Measurements from ENCODE around the gene ASF1B. TPM values are rescaled to one million over a fixed set of nuclear protein-coding genes. Genes with fewer than 3 reads are reported as not detected.
"Not testable (repeated sequence)": the region's sequence is repeated elsewhere in the genome, so short reads cannot be mapped to it uniquely, and the experiment has no call there.

Gene ASF1B
- total RNA-seq, 4 donors from 2014 or later, result 3.2 to 25.6 (median 14.2) TPM

- WGBS, 2 donors, result 27 to 54% methylated on average over 6 to 7 of the region's 7 CpGs
- TF ChIP-seq CTCF (IDR thresholded peaks at IDR 0.05) (no peak), POLR2A (IDR thresholded peaks at IDR 0.05) (no peak)
- H3K36me3 ChIP-seq, result peaks cover 0 to 11% (median 0%) of the 10 kb centered on the region in 3 donors
- H3K27me3 ChIP-seq, result no peaks in the 10 kb centered on the region
- no peak overlapping the region for H3K27ac ChIP-seq
- H3K9me3 ChIP-seq, result no peaks in the 10 kb centered on the region
- DNase-seq, result no peak
- intact Hi-C loops (cut with DNase I), result no loop called here
- peaks cover 25 to 34% (median 29%) of the 10 kb centered on the region in 3 donors for H3K4me1 ChIP-seq
- no peak overlapping the region for H3K4me3 ChIP-seq
These were observed 10.4 kb upstream of the ASF1B start for GRCh38 chr19:14146789-14147216.

GRCh38 chr19:14146169-14146568 is 9.8 kb upstream of the ASF1B start:
- H3K27me3 ChIP-seq; H3K36me3 ChIP-seq; H3K9me3 ChIP-seq; DNase-seq; H3K27ac ChIP-seq; H3K4me3 ChIP-seq; intact Hi-C loops (cut with DNase I): not testable (repeated sequence)
- peaks cover 25 to 34% (median 29%) of the 10 kb centered on the region in 3 donors for H3K4me1 ChIP-seq
- WGBS, 2 donors, result 91 to 97% methylated on average over 6 to 10 of the region's 10 CpGs

- H3K27me3 ChIP-seq, result no peaks in the 10 kb centered on the region
- H3K9me3 ChIP-seq, result no peaks in the 10 kb centered on the region
- no peak overlapping the region for H3K27ac ChIP-seq
- no peak for DNase-seq
- intact Hi-C loops (cut with DNase I), result no loop called here
- peaks cover 21 to 28% (median 27%) of the 10 kb centered on the region in 3 donors for H3K4me1 ChIP-seq
- no peaks in the 10 kb centered on the region for H3K36me3 ChIP-seq
- H3K4me3 ChIP-seq, result no peak overlapping the region
- TF ChIP-seq POLR2A (IDR thresholded peaks at IDR 0.05) (no peak), CTCF (IDR thresholded peaks at IDR 0.05) (no peak)
- 82 to 90% methylated on average over 6 of the region's 6 CpGs for WGBS, 2 donors
These were observed 9.0 kb upstream of the ASF1B start for GRCh38 chr19:14145381-14145780.

- no peak overlapping the region for H3K4me3 ChIP-seq
- no peaks in the 10 kb centered on the region for H3K36me3 ChIP-seq
- no peak for DNase-seq
- H3K9me3 ChIP-seq, result no peaks in the 10 kb centered on the region
- no peak overlapping the region for H3K27ac ChIP-seq
- H3K27me3 ChIP-seq, result no peaks in the 10 kb centered on the region
- intact Hi-C loops (cut with DNase I), result no loop called here
- 84 to 88% methylated on average over 12 of the region's 12 CpGs for WGBS, 2 donors
- no peak for TF ChIP-seq POLR2A (IDR thresholded peaks at IDR 0.05)
- no peak for TF ChIP-seq CTCF (IDR thresholded peaks at IDR 0.05)
- peaks cover 11 to 28% (median 14%) of the 10 kb centered on the region in 3 donors for H3K4me1 ChIP-seq
These were observed 6.1 kb upstream of the ASF1B start for GRCh38 chr19:14142262-14143190.

DNA sequence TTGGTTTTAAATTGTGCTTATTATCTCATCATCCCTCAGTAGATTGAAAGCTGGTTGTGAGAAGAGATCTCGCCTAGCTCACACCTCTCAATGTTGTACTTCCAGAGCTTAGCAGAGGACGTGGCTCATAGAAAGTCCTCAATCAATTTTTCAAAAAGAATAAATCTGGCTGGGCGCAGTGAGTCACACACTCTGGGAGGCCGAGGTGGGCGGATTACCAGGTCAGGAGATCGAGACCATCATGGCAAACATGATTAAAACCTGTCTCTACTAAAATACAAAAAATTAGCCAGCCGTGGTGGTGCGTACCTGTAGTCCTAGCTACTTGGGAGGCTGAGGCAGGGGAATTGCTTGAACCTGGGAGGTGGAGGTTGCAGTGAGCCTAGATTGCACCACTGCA is 4.7 kb upstream of the ASF1B start:
- WGBS, 2 donors, result 83 to 87% methylated on average over 8 of the region's 8 CpGs
- H3K4me3 ChIP-seq, result no peak overlapping the region
- intact Hi-C loops (cut with DNase I), result no loop called here
- DNase-seq, result no peak
- H3K4me1 ChIP-seq, result peaks cover 13 to 35% (median 17%) of the 10 kb centered on the region in 3 donors
- H3K36me3 ChIP-seq, result no peaks in the 10 kb centered on the region
- TF ChIP-seq POLR2A (IDR thresholded peaks at IDR 0.05), result no peak
- no peak for TF ChIP-seq CTCF (IDR thresholded peaks at IDR 0.05)
- H3K9me3 ChIP-seq, result no peaks in the 10 kb centered on the region
- H3K27me3 ChIP-seq, result no peaks in the 10 kb centered on the region
- no peak overlapping the region for H3K27ac ChIP-seq
